IMR-90 (cell line): Measurements from ENCODE around the gene BMP2K. TPM values are rescaled to one million over a fixed set of nuclear protein-coding genes. Genes with fewer than 3 reads are reported as not detected.

Experiments used
- ATAC-seq: fragments of 200-7000 bp; cut with Tn5 transposase; 2 replicates; pipeline ENCODE4 v1.9.1; 2020; ENCODE audit warnings: low read depth, mild to moderate bottlenecking, moderate library complexity
- BruUV-seq: library from RNA; stranded (reverse); fragments of 400-500 nt; replicated peaks from 2 replicates; lab custom pipeline; 2021; lab: Mats Ljungman, UMichigan
- CTCF ChIA-PET: fragments of 300-600 bp; formaldehyde crosslinking; extraction: SDS; loops from one replicate; lab custom pipeline; 2021; ENCODE audit warnings: antibody characterized with exemption; lab: Yijun Ruan, JAX
- POLR2A ChIA-PET: fragments of 300-600 bp; sonication (Branson Sonifier 250); formaldehyde crosslinking; loops from one replicate; lab custom pipeline; 2022; ENCODE audit warnings: antibody characterized with exemption; ENCODE audit not compliant: unreplicated experiment; lab: Charles Lee
- DNase-seq: peaks from one replicate; pipeline ENCODE4 v3.0.0; 2013
- H2AFZ ChIP-seq: replicated peaks from 2 replicates; pipeline ENCODE3; 2013; ENCODE audit warnings: low read length, mild to moderate bottlenecking; ENCODE audit not compliant: poor library complexity
- H2AK5ac ChIP-seq: 2 replicates; pipeline ENCODE4 v1.6.1; 2013; ENCODE audit warnings: low read depth, low read length, inconsistent platforms
- H2AK9ac ChIP-seq: replicated peaks from 2 replicates; pipeline ENCODE3; 2013; ENCODE audit warnings: mild to moderate bottlenecking, low read depth, low read length, moderate library complexity; ENCODE audit not compliant: poor library complexity
- H2BK120ac ChIP-seq: 2 replicates; pipeline ENCODE4 v1.6.1; 2013; ENCODE audit warnings: low read depth, low read length, inconsistent platforms
- H2BK15ac ChIP-seq: 3 replicates; pipeline ENCODE4 v1.6.1; 2013; ENCODE audit warnings: low read depth, low read length, inconsistent platforms
- H2BK20ac ChIP-seq: 2 replicates; pipeline ENCODE4 v1.6.1; 2013; ENCODE audit warnings: low read depth, mild to moderate bottlenecking, inconsistent platforms, low read length, moderate library complexity
- H2BK5ac ChIP-seq: 2 replicates; pipeline ENCODE4 v1.6.1; 2013; ENCODE audit warnings: mild to moderate bottlenecking, low read depth, low read length, inconsistent platforms; ENCODE audit not compliant: poor library complexity, severe bottlenecking
- H3K14ac ChIP-seq: replicated peaks from 2 replicates; pipeline ENCODE4 v1.6.1; 2013; ENCODE audit warnings: low read depth, low read length, inconsistent platforms
- H3K18ac ChIP-seq: 2 replicates; pipeline ENCODE4 v1.6.1; 2013; ENCODE audit warnings: low read depth, low read length, control low read depth
- H3K23ac ChIP-seq: 2 replicates; pipeline ENCODE4 v1.6.1; 2013; ENCODE audit warnings: low read depth, low read length, inconsistent platforms
- H3K27ac ChIP-seq: 2 replicates; pipeline ENCODE4 v1.5.1; 2013; ENCODE audit warnings: mild to moderate bottlenecking, control low read depth, low read length; ENCODE audit not compliant: insufficient read depth
- H3K27me3 ChIP-seq: 2 replicates; pipeline ENCODE4 v1.6.1; 2013; ENCODE audit warnings: low read length; ENCODE audit not compliant: control insufficient read depth, insufficient read depth
- H3K36me3 ChIP-seq: 2 replicates; pipeline ENCODE4 v1.6.1; 2013; ENCODE audit warnings: low read length, mixed read lengths; ENCODE audit not compliant: control insufficient read depth, insufficient read depth
- H3K4ac ChIP-seq: 2 replicates; pipeline ENCODE4 v1.6.1; 2013; ENCODE audit warnings: low read depth, low read length, inconsistent platforms
- H3K4me1 ChIP-seq: 2 replicates; pipeline ENCODE4 v1.6.1; 2013; ENCODE audit warnings: low read length, mixed read lengths; ENCODE audit not compliant: control insufficient read depth, insufficient read depth
- H3K4me2 ChIP-seq: 2 replicates; pipeline ENCODE4 v1.6.1; 2013; ENCODE audit warnings: low read depth, mild to moderate bottlenecking, control low read depth, low read length, moderate library complexity
- H3K4me3 ChIP-seq: 2 replicates; pipeline ENCODE4 v1.5.1; 2013; ENCODE audit warnings: low read depth, mild to moderate bottlenecking, control low read depth, low read length, moderate library complexity; ENCODE audit not compliant: insufficient read depth
- H3K56ac ChIP-seq: 2 replicates; pipeline ENCODE4 v1.6.1; 2013; ENCODE audit warnings: low read length, inconsistent platforms; ENCODE audit not compliant: insufficient read depth; ENCODE audit errors: extremely low read depth
- H3K79me1 ChIP-seq, 2 experiments: 2 replicates each; pipeline ENCODE4 v1.6.1; 2013; ENCODE audit warnings: low read length in 2 of 2, inconsistent platforms in 1 of 2, low read depth in 1 of 2
- H3K9ac ChIP-seq: 2 replicates; pipeline ENCODE4 v1.6.1; 2013; ENCODE audit warnings: low read depth, low read length, control low read depth
- H3K9me1 ChIP-seq: 2 replicates; pipeline ENCODE4 v1.6.1; 2013; ENCODE audit warnings: low read length, inconsistent platforms; ENCODE audit not compliant: insufficient read depth
- H3K9me3 ChIP-seq: 2 replicates; pipeline ENCODE4 v1.6.1; 2013; ENCODE audit warnings: low read length; ENCODE audit not compliant: control insufficient read depth, insufficient read depth
- H4K20me1 ChIP-seq: 2 replicates; pipeline ENCODE4 v1.6.1; 2013; ENCODE audit warnings: low read length, inconsistent platforms; ENCODE audit not compliant: insufficient read depth
- H4K5ac ChIP-seq: 2 replicates; pipeline ENCODE4 v1.6.1; 2013; ENCODE audit warnings: mild to moderate bottlenecking, low read depth, low read length, control low read depth
- H4K8ac ChIP-seq, 2 experiments: 2 replicates each; pipeline ENCODE4 v1.6.1; 2013; ENCODE audit warnings: low read depth in 2 of 2, low read length in 2 of 2, control low read depth in 1 of 2, inconsistent platforms in 1 of 2
- H4K91ac ChIP-seq: 2 replicates; pipeline ENCODE4 v1.6.1; 2013; ENCODE audit warnings: low read depth, low read length, inconsistent platforms; ENCODE audit not compliant: insufficient read depth
- BHLHE40 ChIP-seq: fragments of 150-350 bp; IDR thresholded peaks from 2 replicates; pipeline ENCODE4 v1.6.1; 2016; ENCODE audit warnings: mild to moderate bottlenecking, low read depth, low read length
- FOS ChIP-seq: fragments of 150-350 bp; IDR thresholded peaks from 2 replicates; pipeline ENCODE4 v1.6.1; 2016; ENCODE audit warnings: low read depth, low read length
- MAZ ChIP-seq: IDR thresholded peaks from 2 replicates; pipeline ENCODE4 v1.6.1; 2012; ENCODE audit warnings: low read depth, mild to moderate bottlenecking, low read length, improper control_type of control experiment, moderate library complexity, borderline replicate concordance
- NFE2L2 ChIP-seq: fragments of 150-350 bp; IDR thresholded peaks from 2 replicates; pipeline ENCODE4 v1.6.1; 2016; ENCODE audit warnings: low read depth, mild to moderate bottlenecking, low read length
- POLR2A ChIP-seq: IDR thresholded peaks from 2 replicates; pipeline ENCODE4 v1.6.1; 2012; ENCODE audit warnings: mild to moderate bottlenecking, low read depth, low read length
- RAD21 ChIP-seq: IDR thresholded peaks from 2 replicates; pipeline ENCODE4 v1.6.1; 2012; ENCODE audit warnings: low read length, improper control_type of control experiment
- RCOR1 ChIP-seq: IDR thresholded peaks from 2 replicates; pipeline ENCODE4 v1.6.1; 2012; ENCODE audit warnings: mild to moderate bottlenecking, low read length, improper control_type of control experiment; ENCODE audit not compliant: insufficient replicate concordance
- RFX5 ChIP-seq: IDR thresholded peaks from 2 replicates; pipeline ENCODE4 v1.8.0; 2012; ENCODE audit warnings: low read depth, mild to moderate bottlenecking, low read length, moderate library complexity
- WGBS, 2 experiments: methylation state at CpG; one replicate each; pipeline versions ENCODE4 v1.1.5 to v1.1.7; 2013; ENCODE audit warnings: missing lambda C conversion rate in 2 of 2; ENCODE audit not compliant: insufficient read length in 1 of 2; ENCODE audit errors: extremely low coverage in 2 of 2; 5-methylcytosine and 5-hydroxymethylcytosine counted together
- dilution Hi-C: fragments of 300-500 bp; cut with HindIII; formaldehyde crosslinking; loops from one replicate; pipeline ENCODE4 v1.14.3; 2018; ENCODE audit warnings: low sequenced_read_pairs; ENCODE audit not compliant: unreplicated experiment
- in situ Hi-C: fragments of 300-500 bp; cut with MboI; formaldehyde crosslinking; loops from 3 replicates; pipeline ENCODE4 v1.14.3; 2019; ENCODE audit warnings: low sequenced_read_pairs, inconsistent platforms, mixed read lengths
- intact Hi-C: fragments of 100-400 bp; cut with micrococcal nuclease; formaldehyde crosslinking; loops from 2 replicates; pipeline ENCODE4 v1.10.0; 2022
- polyA plus RNA-seq, 3 experiments: library from polyadenylated mRNA; depleted of rRNA; stranded (reverse); fragments of >200 nt; gene quantifications; 2 replicates each; pipeline ENCODE4 v1.2.3, GENCODE V29; 2012; ENCODE audit warnings: low replicate concordance in 1 of 3
- total RNA-seq: library from RNA; depleted of rRNA; stranded (reverse); fragments of >200 nt; gene quantifications from 2 replicates; pipeline ENCODE4 v1.2.3, GENCODE V29; 2012
- TF ChIP-seq, protein P1 (sequence below): conservative IDR thresholded peaks from 2 replicates; pipeline ENCODE4 v1.5.1; 2012; ENCODE audit warnings: mild to moderate bottlenecking, low read depth, low read length, improper control_type of control experiment
- TF ChIP-seq, protein P2 (sequence below): fragments of 150-350 bp; IDR thresholded peaks from 2 replicates; pipeline ENCODE4 v1.6.1; 2016; ENCODE audit warnings: low read depth, mild to moderate bottlenecking, low read length, moderate library complexity, borderline replicate concordance

The BMP2K gene
- total and polyA plus RNA-seq, 2 of the 4 experiments (the other 2 are of a cell fraction) = 15.8 to 46.1 TPM

DNA sequence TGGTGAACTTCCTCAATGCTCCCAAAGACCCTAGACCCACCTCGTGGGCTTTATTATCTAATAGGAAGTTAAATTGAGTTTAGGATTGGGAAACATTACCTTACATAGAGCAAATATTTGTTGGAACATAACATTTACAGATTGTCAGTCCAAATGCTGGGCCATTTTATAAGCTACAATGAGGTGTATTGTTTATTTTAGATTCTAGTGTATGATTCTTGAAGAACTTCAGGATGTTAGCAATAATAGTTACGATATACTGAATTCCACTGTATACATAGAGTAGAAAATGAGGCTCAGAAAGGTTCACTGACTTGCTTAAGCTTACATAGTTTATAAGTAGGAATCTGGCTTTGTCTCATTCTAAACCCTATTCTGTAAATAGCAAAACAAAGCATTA is 125.7 kb downstream of the BMP2K start:
- TF ChIP-seq RAD21 (no peak), BHLHE40 (no peak), FOS (no peak), RFX5 (no peak), POLR2A (no peak), RCOR1 (no peak), NFE2L2 (no peak), MAZ (no peak)
- TF ChIP-seq, protein P1, sequence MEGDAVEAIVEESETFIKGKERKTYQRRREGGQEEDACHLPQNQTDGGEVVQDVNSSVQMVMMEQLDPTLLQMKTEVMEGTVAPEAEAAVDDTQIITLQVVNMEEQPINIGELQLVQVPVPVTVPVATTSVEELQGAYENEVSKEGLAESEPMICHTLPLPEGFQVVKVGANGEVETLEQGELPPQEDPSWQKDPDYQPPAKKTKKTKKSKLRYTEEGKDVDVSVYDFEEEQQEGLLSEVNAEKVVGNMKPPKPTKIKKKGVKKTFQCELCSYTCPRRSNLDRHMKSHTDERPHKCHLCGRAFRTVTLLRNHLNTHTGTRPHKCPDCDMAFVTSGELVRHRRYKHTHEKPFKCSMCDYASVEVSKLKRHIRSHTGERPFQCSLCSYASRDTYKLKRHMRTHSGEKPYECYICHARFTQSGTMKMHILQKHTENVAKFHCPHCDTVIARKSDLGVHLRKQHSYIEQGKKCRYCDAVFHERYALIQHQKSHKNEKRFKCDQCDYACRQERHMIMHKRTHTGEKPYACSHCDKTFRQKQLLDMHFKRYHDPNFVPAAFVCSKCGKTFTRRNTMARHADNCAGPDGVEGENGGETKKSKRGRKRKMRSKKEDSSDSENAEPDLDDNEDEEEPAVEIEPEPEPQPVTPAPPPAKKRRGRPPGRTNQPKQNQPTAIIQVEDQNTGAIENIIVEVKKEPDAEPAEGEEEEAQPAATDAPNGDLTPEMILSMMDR = no peak
- TF ChIP-seq, protein P2, sequence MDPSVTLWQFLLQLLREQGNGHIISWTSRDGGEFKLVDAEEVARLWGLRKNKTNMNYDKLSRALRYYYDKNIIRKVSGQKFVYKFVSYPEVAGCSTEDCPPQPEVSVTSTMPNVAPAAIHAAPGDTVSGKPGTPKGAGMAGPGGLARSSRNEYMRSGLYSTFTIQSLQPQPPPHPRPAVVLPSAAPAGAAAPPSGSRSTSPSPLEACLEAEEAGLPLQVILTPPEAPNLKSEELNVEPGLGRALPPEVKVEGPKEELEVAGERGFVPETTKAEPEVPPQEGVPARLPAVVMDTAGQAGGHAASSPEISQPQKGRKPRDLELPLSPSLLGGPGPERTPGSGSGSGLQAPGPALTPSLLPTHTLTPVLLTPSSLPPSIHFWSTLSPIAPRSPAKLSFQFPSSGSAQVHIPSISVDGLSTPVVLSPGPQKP = no peak

More for the DNA sequence above, 125.7 kb downstream of the BMP2K start:
- Histone ChIP-seq H3K14ac (no peak overlapping the region), H3K27me3 (no peaks in the 10 kb centered on the region), H4K8ac (no peak overlapping the region), H3K4ac (no peak overlapping the region), H3K4me2 (no peak overlapping the region), H2BK120ac (no peak overlapping the region), H4K5ac (no peak overlapping the region), H3K4me1 (no peaks in the 10 kb centered on the region), H3K9ac (no peak overlapping the region), H3K9me3 (no peaks in the 10 kb centered on the region), H3K36me3 (peaks cover 2% of the 10 kb centered on the region), H2AFZ (no peak overlapping the region), H3K18ac (no peak overlapping the region), H3K4me3 (no peak overlapping the region), H2AK5ac (no peak overlapping the region), H2AK9ac (no peak overlapping the region), H4K20me1 (no peaks in the 10 kb centered on the region), H2BK15ac (no peak overlapping the region), H2BK5ac (no peak overlapping the region), H3K56ac (no peak overlapping the region), H3K9me1 (no peaks in the 10 kb centered on the region), H3K27ac (no peak overlapping the region), H3K23ac (no peak overlapping the region), H3K79me1 (no peaks in the 10 kb centered on the region), H4K91ac (no peak overlapping the region), H2BK20ac (no peak overlapping the region)
- in situ Hi-C loops (no loop called here), intact Hi-C loops (no loop called here), dilution Hi-C loops (no loop called here)
- POLR2A ChIA-PET = no interaction called here
- DNase-seq (no peak), ATAC-seq (no peak; the same call in 1 of the 2 replicates)
- no TSS peak for BruUV-seq
- CTCF ChIA-PET = no interaction called here
- no CpG with 5 or more reads among the region's 2 CpGs for WGBS, 2 experiments
